Measurements from ENCODE around the gene BICD1. TPM values are rescaled to one million over a fixed set of nuclear protein-coding genes. Genes with fewer than 3 reads are reported as not detected.
"Not testable (repeated sequence)": the region's sequence is repeated elsewhere in the genome, so short reads cannot be mapped to it uniquely, and the experiment has no call there.

Gene BICD1
- 14.0 TPM for total RNA-seq

GRCh38 chr12:32106517-32107358 lies at the start of gene BICD1:
Gene BICD1, plus strand, starts transcription at chr12:32106847. Its CDS starts 485 bp downstream, at chr12:32107332.
- peak; percentile 96 for DNase-seq

- DNase-seq, result no peak
These were observed 45.6 kb upstream of the BICD1 start for GRCh38 chr12:32061033-32061432.

- DNase-seq, result no peak
These were observed 43.8 kb upstream of the BICD1 start for GRCh38 chr12:32062881-32063280.

GRCh38 chr12:32063796-32064195 lies 42.9 kb upstream of the BICD1 start:
- DNase-seq, result no peak

- DNase-seq, result no peak
These were observed 40.4 kb upstream of the BICD1 start for GRCh38 chr12:32066206-32066605.

GRCh38 chr12:32069071-32069470 lies 37.6 kb upstream of the BICD1 start:
- DNase-seq, result no peak

- no peak for DNase-seq
These were observed 36.9 kb upstream of the BICD1 start for GRCh38 chr12:32069731-32070130.

GRCh38 chr12:32070370-32070769 lies 36.3 kb upstream of the BICD1 start:
- DNase-seq, result no peak

GRCh38 chr12:32072102-32072501 lies 34.5 kb upstream of the BICD1 start:
- no peak for DNase-seq

- DNase-seq, result no peak
These were observed 32.2 kb upstream of the BICD1 start for GRCh38 chr12:32074432-32074831.

- no peak for DNase-seq
These were observed 29.7 kb upstream of the BICD1 start for GRCh38 chr12:32076941-32077340.

GRCh38 chr12:32080435-32080834 lies 26.2 kb upstream of the BICD1 start:
- no peak for DNase-seq

GRCh38 chr12:32083489-32083888 lies 23.2 kb upstream of the BICD1 start:
- DNase-seq, result no peak

GRCh38 chr12:32084017-32084688 lies 22.5 kb upstream of the BICD1 start:
- no peak for DNase-seq

GRCh38 chr12:32084753-32085152 lies 21.9 kb upstream of the BICD1 start:
- no peak for DNase-seq

- no peak for DNase-seq
These were observed 19.3 kb upstream of the BICD1 start for GRCh38 chr12:32087306-32087705.

GRCh38 chr12:32089156-32089555 lies 17.5 kb upstream of the BICD1 start:
- no peak for DNase-seq

GRCh38 chr12:32089586-32089985 lies 17.1 kb upstream of the BICD1 start:
- no peak for DNase-seq

- DNase-seq, result no peak
These were observed 15.0 kb upstream of the BICD1 start for GRCh38 chr12:32091696-32092095.

GRCh38 chr12:32098112-32098511 lies 8.5 kb upstream of the BICD1 start:
- no peak for DNase-seq

GRCh38 chr12:32099275-32099674 lies 7.4 kb upstream of the BICD1 start:
- not testable (repeated sequence) for DNase-seq

GRCh38 chr12:32100361-32100760 lies 6.3 kb upstream of the BICD1 start:
- DNase-seq, result no peak

GRCh38 chr12:32100888-32101287 lies 5.8 kb upstream of the BICD1 start:
- DNase-seq, result no peak

- DNase-seq, result no peak
These were observed 4.4 kb upstream of the BICD1 start for GRCh38 chr12:32102234-32102633.
